Natural killer cell (primary cell): ENCODE data around the gene RAB6D. TPM values are rescaled to one million over a fixed set of nuclear protein-coding genes. Genes with fewer than 3 reads are reported as not detected.
"Not testable (repeated sequence)": the region's sequence is repeated elsewhere in the genome, so short reads cannot be mapped to it uniquely, and the experiment has no call there.

Experiments
- ATAC-seq, 3 donors: fragments of 150-1000 bp in 2 of 3; fragments of 200-7000 bp in 1 of 3; cut with Tn5 transposase; 1 replicate in 1 of 3; 2 replicates in 2 of 3; pipeline ENCODE4 v1.10.0; 2021; ENCODE audit warnings: mild to moderate bottlenecking in 2 of 3, moderate library complexity in 2 of 3
- DNase-seq, 2 donors: peaks; one replicate each; pipeline versions ENCODE4 v3.0.0 to v3.0.0-alpha.2; 2013 to 2021; ENCODE audit warnings: mixed read lengths in 1 of 2
- H3K27ac ChIP-seq: one replicate; pipeline ENCODE4 v1.5.1; 2013; ENCODE audit warnings: mild to moderate bottlenecking, low read length
- H3K27me3 ChIP-seq: one replicate; pipeline ENCODE4 v1.6.1; 2013; ENCODE audit warnings: low read length; ENCODE audit not compliant: control insufficient read depth, insufficient read depth
- H3K36me3 ChIP-seq: one replicate; pipeline ENCODE4 v1.6.1; 2013; ENCODE audit warnings: low read length; ENCODE audit not compliant: control insufficient read depth, insufficient read depth
- H3K4me1 ChIP-seq: one replicate; pipeline ENCODE4 v1.6.1; 2013; ENCODE audit warnings: low read length; ENCODE audit not compliant: control insufficient read depth, insufficient read depth
- H3K4me3 ChIP-seq: one replicate; pipeline ENCODE4 v1.5.1; 2013; ENCODE audit warnings: low read length
- H3K9me3 ChIP-seq: one replicate; pipeline ENCODE4 v1.6.1; 2013; ENCODE audit warnings: low read length; ENCODE audit not compliant: control insufficient read depth, insufficient read depth
- H3K27ac Mint-ChIP-seq, 2 donors: one replicate each; pipeline ENCODE4 v1.8.0; 2022; ENCODE audit warnings: mild to moderate bottlenecking in 2 of 2, mixed read lengths in 2 of 2, moderate library complexity in 1 of 2
- H3K27me3 Mint-ChIP-seq, 2 donors: one replicate each; pipeline ENCODE4 v1.8.0; 2022; ENCODE audit warnings: low read depth in 2 of 2, mixed read lengths in 2 of 2
- H3K36me3 Mint-ChIP-seq: one replicate; pipeline ENCODE4 v1.8.0; 2022; ENCODE audit warnings: mixed read lengths
- H3K4me1 Mint-ChIP-seq, 2 donors: one replicate each; pipeline ENCODE4 v1.8.0; 2022; ENCODE audit warnings: mixed read lengths in 2 of 2
- H3K4me3 Mint-ChIP-seq: one replicate; pipeline ENCODE4 v1.8.0; 2022; ENCODE audit warnings: mild to moderate bottlenecking, moderate library complexity, mixed read lengths
- H3K9me3 Mint-ChIP-seq, 2 donors: one replicate each; pipeline ENCODE4 v1.8.0; 2022; ENCODE audit warnings: mixed read lengths in 2 of 2
- WGBS: methylation state at CpG from one replicate; pipeline ENCODE4 v1.1.7; 2013; ENCODE audit warnings: missing lambda C conversion rate; ENCODE audit not compliant: insufficient coverage; 5-methylcytosine and 5-hydroxymethylcytosine counted together
- intact Hi-C: fragments of 100-400 bp; cut with micrococcal nuclease; formaldehyde crosslinking; loops from one replicate; pipeline ENCODE4 v1.14.2; 2022
- total RNA-seq, 4 donors: library from RNA; stranded (reverse); fragments of 120-200 nt in 1 of 4; gene quantifications; one replicate each; pipeline versions ENCODE4 v1.2.3 to v1.2.4, GENCODE V29; 2013 to 2022
- TF ChIP-seq, protein P1 (sequence below): fragments of 200-600 bp; IDR thresholded peaks from one replicate; pipeline ENCODE4 v1.8.0; 2022; ENCODE audit warnings: antibody characterized with exemption

Gene RAB6D
- total RNA-seq, 3 donors from 2014 or later (not counting 1 experiment from before 2014, with no cell fraction given): not detected

GRCh38 chr2:131349021-131349420 lies 14.9 kb downstream of the RAB6D start:
- no peak overlapping the region for H3K4me3 ChIP-seq
- DNase-seq: no peak
- Mint-ChIP-seq H3K4me3 (no peak overlapping the region), H3K27me3 (peaks cover 16 to 35% of the 10 kb centered on the region in 2 donors), H3K27ac (no peak overlapping the region), H3K9me3 (peaks cover 0 to 2% of the 10 kb centered on the region in 2 donors), H3K4me1 (no peaks in the 10 kb centered on the region), H3K36me3 (no peaks in the 10 kb centered on the region)
- no peak overlapping the region for H3K27ac ChIP-seq
- H3K9me3 ChIP-seq: no peaks in the 10 kb centered on the region
- H3K36me3 ChIP-seq: no peaks in the 10 kb centered on the region
- intact Hi-C loops: no loop called here
- H3K27me3 ChIP-seq: no peaks in the 10 kb centered on the region
- 80% methylated on average over 1 of the region's 4 CpGs for WGBS
- ATAC-seq: no peak
- TF ChIP-seq, protein P1, sequence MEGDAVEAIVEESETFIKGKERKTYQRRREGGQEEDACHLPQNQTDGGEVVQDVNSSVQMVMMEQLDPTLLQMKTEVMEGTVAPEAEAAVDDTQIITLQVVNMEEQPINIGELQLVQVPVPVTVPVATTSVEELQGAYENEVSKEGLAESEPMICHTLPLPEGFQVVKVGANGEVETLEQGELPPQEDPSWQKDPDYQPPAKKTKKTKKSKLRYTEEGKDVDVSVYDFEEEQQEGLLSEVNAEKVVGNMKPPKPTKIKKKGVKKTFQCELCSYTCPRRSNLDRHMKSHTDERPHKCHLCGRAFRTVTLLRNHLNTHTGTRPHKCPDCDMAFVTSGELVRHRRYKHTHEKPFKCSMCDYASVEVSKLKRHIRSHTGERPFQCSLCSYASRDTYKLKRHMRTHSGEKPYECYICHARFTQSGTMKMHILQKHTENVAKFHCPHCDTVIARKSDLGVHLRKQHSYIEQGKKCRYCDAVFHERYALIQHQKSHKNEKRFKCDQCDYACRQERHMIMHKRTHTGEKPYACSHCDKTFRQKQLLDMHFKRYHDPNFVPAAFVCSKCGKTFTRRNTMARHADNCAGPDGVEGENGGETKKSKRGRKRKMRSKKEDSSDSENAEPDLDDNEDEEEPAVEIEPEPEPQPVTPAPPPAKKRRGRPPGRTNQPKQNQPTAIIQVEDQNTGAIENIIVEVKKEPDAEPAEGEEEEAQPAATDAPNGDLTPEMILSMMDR: no peak
- no peaks in the 10 kb centered on the region for H3K4me1 ChIP-seq

GRCh38 chr2:131347035-131347434 lies 16.9 kb downstream of the RAB6D start:
- H3K9me3 Mint-ChIP-seq, H3K4me1 Mint-ChIP-seq, H3K27ac Mint-ChIP-seq, H3K27ac ChIP-seq, H3K36me3 ChIP-seq, H3K4me1 ChIP-seq, ATAC-seq, DNase-seq, intact Hi-C loops, H3K4me3 Mint-ChIP-seq, H3K36me3 Mint-ChIP-seq, H3K4me3 ChIP-seq, H3K27me3 ChIP-seq, H3K9me3 ChIP-seq: not testable (repeated sequence)
- peaks cover 9 to 22% of the 10 kb centered on the region in 2 donors for H3K27me3 Mint-ChIP-seq
- 90% methylated on average over 7 of the region's 7 CpGs for WGBS

DNA sequence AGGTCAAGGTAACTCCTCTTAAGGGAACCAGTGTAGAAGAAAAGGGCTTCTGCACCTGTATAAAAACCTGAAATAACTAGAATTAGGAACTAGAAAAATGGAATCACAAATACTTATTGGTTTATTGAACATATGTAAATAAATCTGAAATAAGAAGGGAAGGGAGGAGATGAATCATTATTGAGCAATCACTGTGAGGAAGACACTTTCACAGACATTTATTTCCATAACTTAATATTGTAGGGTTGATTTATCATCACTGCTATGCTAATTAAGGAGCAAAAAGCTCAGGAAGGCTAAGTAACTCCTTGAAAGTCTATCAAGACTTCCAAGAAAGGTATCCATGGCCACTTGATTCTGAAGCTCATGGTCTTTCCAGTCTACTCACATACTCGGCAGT lies 24.7 kb downstream of the RAB6D start:
- H3K27me3 ChIP-seq, H3K9me3 Mint-ChIP-seq, H3K9me3 ChIP-seq, H3K4me3 Mint-ChIP-seq, intact Hi-C loops, ATAC-seq, H3K36me3 Mint-ChIP-seq, DNase-seq, H3K4me3 ChIP-seq, H3K27ac Mint-ChIP-seq, H3K36me3 ChIP-seq, H3K4me1 ChIP-seq, H3K4me1 Mint-ChIP-seq, H3K27ac ChIP-seq: not testable (repeated sequence)
- H3K27me3 Mint-ChIP-seq: peaks cover 9 to 26% of the 10 kb centered on the region in 2 donors
- no CpG with 5 or more reads among the region's 1 CpG for WGBS

GRCh38 chr2:131335319-131335718 lies 28.6 kb downstream of the RAB6D start:
- peak in 1 of 2 donors; percentile 33 for DNase-seq
- H3K4me3 Mint-ChIP-seq, H3K36me3 ChIP-seq, ATAC-seq, H3K4me1 ChIP-seq, H3K36me3 Mint-ChIP-seq, H3K4me3 ChIP-seq, H3K27ac ChIP-seq, H3K27ac Mint-ChIP-seq, H3K9me3 Mint-ChIP-seq, H3K4me1 Mint-ChIP-seq, intact Hi-C loops, H3K9me3 ChIP-seq, H3K27me3 ChIP-seq: not testable (repeated sequence)
- WGBS: 37% methylated on average over 5 of the region's 6 CpGs
- H3K27me3 Mint-ChIP-seq: peaks cover 20 to 45% of the 10 kb centered on the region in 2 donors

GRCh38 chr2:131332709-131333108 lies 31.3 kb downstream of the RAB6D start:
- DNase-seq, H3K36me3 Mint-ChIP-seq, ATAC-seq, H3K4me3 Mint-ChIP-seq, H3K4me3 ChIP-seq, intact Hi-C loops, H3K27ac Mint-ChIP-seq, H3K27ac ChIP-seq, H3K4me1 ChIP-seq, H3K4me1 Mint-ChIP-seq, H3K27me3 ChIP-seq, H3K9me3 ChIP-seq, H3K36me3 ChIP-seq, H3K9me3 Mint-ChIP-seq: not testable (repeated sequence)
- peaks cover 17 to 35% of the 10 kb centered on the region in 2 donors for H3K27me3 Mint-ChIP-seq
- 78% methylated on average over 1 of the region's 3 CpGs for WGBS

- ATAC-seq, H3K4me1 Mint-ChIP-seq, H3K36me3 Mint-ChIP-seq, intact Hi-C loops, H3K4me3 ChIP-seq, DNase-seq, H3K9me3 ChIP-seq, H3K9me3 Mint-ChIP-seq, H3K4me1 ChIP-seq, H3K27ac ChIP-seq, H3K4me3 Mint-ChIP-seq, H3K36me3 ChIP-seq, H3K27me3 ChIP-seq, H3K27ac Mint-ChIP-seq: not testable (repeated sequence)
- peaks cover 19 to 42% of the 10 kb centered on the region in 2 donors for H3K27me3 Mint-ChIP-seq
- WGBS: 9% methylated on average over 39 of the region's 43 CpGs
Observed at GRCh38 chr2:131331000-131331399, 33.0 kb downstream of the RAB6D start.
